ENCODE data around the gene PTPRCAP.

DNA sequence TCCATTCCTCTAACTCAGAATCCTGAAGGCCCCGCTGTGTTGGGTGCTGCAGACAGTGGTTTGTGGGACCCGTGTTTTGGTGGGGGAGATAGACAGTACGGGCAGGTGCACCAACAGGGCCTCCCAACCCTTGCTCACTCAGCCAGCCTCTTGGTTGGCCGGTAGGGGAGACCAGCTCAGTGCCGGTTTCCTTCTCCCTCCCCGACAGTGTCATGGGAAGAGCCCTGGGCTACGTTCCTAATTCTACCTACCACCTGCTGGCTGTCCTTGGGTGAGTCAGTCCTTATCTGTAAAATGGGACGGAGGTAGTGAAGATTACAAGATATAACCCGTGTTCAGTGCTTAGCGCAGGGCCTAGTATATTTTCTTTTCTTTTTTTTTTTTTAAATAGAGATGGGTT is 25.7 kb upstream of the PTPRCAP start:
- TF ChIP-seq, protein P1, sequence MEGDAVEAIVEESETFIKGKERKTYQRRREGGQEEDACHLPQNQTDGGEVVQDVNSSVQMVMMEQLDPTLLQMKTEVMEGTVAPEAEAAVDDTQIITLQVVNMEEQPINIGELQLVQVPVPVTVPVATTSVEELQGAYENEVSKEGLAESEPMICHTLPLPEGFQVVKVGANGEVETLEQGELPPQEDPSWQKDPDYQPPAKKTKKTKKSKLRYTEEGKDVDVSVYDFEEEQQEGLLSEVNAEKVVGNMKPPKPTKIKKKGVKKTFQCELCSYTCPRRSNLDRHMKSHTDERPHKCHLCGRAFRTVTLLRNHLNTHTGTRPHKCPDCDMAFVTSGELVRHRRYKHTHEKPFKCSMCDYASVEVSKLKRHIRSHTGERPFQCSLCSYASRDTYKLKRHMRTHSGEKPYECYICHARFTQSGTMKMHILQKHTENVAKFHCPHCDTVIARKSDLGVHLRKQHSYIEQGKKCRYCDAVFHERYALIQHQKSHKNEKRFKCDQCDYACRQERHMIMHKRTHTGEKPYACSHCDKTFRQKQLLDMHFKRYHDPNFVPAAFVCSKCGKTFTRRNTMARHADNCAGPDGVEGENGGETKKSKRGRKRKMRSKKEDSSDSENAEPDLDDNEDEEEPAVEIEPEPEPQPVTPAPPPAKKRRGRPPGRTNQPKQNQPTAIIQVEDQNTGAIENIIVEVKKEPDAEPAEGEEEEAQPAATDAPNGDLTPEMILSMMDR (IDR thresholded peaks at IDR 0.05; ENCODE audit: low read depth, low read length): no peak
- no peak for TF ChIP-seq POLR2A (IDR thresholded peaks at IDR 0.05; ENCODE audit: extremely low read depth, insufficient read length)
- TF ChIP-seq MYC (IDR thresholded peaks at IDR 0.05; ENCODE audit: low read depth, low read length): no peak
- TF ChIP-seq, protein P2, sequence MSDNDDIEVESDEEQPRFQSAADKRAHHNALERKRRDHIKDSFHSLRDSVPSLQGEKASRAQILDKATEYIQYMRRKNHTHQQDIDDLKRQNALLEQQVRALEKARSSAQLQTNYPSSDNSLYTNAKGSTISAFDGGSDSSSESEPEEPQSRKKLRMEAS (IDR thresholded peaks at IDR 0.05; ENCODE audit: low read depth, low read length): no peak

All from NB4 (cell line).